ENCODE results near the gene ERMP1.
A peak's percentile ranks its signal among the peaks of the same experiment; 100 is the strongest.
"Not testable (repeated sequence)": the region's sequence is repeated elsewhere in the genome, so short reads cannot be mapped to it uniquely, and the experiment has no call there.

Gene ERMP1

DNA sequence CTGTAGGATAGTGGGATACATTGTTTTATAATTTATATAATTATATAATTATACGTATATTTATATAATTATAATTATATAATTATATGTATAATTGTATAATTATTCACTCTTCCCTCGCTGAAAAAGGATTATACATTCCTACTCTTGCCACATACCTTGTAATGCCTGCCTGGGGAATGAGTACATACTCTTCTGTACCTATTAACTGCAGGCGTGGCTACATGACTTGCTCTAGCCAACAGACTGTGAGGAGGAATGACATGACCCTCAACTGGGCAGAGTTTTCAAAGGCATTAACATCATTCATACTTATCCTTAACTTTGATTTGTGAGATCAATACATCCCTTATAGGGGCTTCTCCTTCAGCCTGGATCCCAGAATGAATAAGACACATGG lies 19.1 kb downstream of the ERMP1 start:
- Histone ChIP-seq H3K79me2 (ENCODE audit: control insufficient read depth, insufficient read depth, low read length) (no peaks in the 10 kb centered on the region), H3K36me3 (ENCODE audit: control insufficient read depth, insufficient read depth, low read length) (no peaks in the 10 kb centered on the region), H2BK5ac (ENCODE audit: low read length) (no peak overlapping the region), H3K9ac (ENCODE audit: low read length) (no peak overlapping the region), H3K4ac (ENCODE audit: low read depth, low read length) (no peak overlapping the region), H3K4me1 (ENCODE audit: control insufficient read depth, low read depth, low read length) (no peaks in the 10 kb centered on the region), H2AK5ac (ENCODE audit: low read length) (no peak overlapping the region), H3K56ac (ENCODE audit: low read length) (no peak overlapping the region), H3K79me1 (ENCODE audit: low read length) (no peaks in the 10 kb centered on the region), H2BK15ac (replicated peaks; ENCODE audit: low read depth) (no peak overlapping the region), H3K27ac (ENCODE audit: low read depth, low read length) (no peak overlapping the region), H4K8ac (ENCODE audit: low read depth, low read length) (no peak overlapping the region), H3K27me3 (ENCODE audit: insufficient read depth, low read length, poor library complexity) (no peaks in the 10 kb centered on the region), H3K18ac (ENCODE audit: low read length) (no peak overlapping the region), H3K4me3 (ENCODE audit: low read length) (no peak overlapping the region), H4K5ac (ENCODE audit: low read length) (no peak overlapping the region), H2BK120ac (ENCODE audit: low read depth, low read length) (no peak overlapping the region), H3K23ac (ENCODE audit: low read length) (no peak overlapping the region), H3K4me2 (ENCODE audit: low read length) (no peak overlapping the region)
- no CpG with 5 or more reads among the region's 3 CpGs for WGBS (ENCODE audit: extremely low coverage, insufficient coverage, low lambda C conversion rate)
- no peak for DNase-seq

DNA sequence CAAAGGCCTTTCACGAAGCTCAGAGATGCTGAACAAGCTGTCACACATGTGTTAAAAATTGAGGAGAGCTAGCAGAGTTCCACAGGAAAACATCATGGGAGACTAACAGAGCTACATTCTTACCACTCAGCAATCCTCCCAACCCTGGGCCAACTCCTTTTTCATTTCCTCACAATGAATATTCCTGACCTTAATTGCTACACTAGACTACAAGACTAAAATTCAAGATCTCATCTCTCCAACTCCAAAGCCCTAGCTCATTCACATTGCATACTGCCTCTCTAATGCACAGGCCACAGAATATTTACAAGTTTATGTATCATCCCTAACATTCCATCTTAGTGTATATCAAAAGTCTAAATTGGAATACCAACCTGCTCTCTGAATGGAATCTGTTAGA lies 21.2 kb downstream of the ERMP1 start:
- Histone ChIP-seq H3K4me2 (ENCODE audit: low read length) (no peak overlapping the region), H2BK5ac (ENCODE audit: low read length) (no peak overlapping the region), H3K27ac (ENCODE audit: low read depth, low read length) (no peak overlapping the region), H4K5ac (ENCODE audit: low read length) (no peak overlapping the region), H3K4me3 (ENCODE audit: low read length) (no peak overlapping the region), H3K4me1 (ENCODE audit: control insufficient read depth, low read depth, low read length) (no peaks in the 10 kb centered on the region), H3K9ac (ENCODE audit: low read length) (no peak overlapping the region), H3K79me2 (ENCODE audit: control insufficient read depth, insufficient read depth, low read length) (no peaks in the 10 kb centered on the region), H3K23ac (ENCODE audit: low read length) (no peak overlapping the region), H3K18ac (ENCODE audit: low read length) (no peak overlapping the region), H4K8ac (ENCODE audit: low read depth, low read length) (no peak overlapping the region), H2AK5ac (ENCODE audit: low read length) (no peak overlapping the region), H3K79me1 (ENCODE audit: low read length) (no peaks in the 10 kb centered on the region), H3K36me3 (ENCODE audit: control insufficient read depth, insufficient read depth, low read length) (no peaks in the 10 kb centered on the region), H3K4ac (ENCODE audit: low read depth, low read length) (no peak overlapping the region), H3K56ac (ENCODE audit: low read length) (no peak overlapping the region), H2BK120ac (ENCODE audit: low read depth, low read length) (no peak overlapping the region), H3K27me3 (ENCODE audit: insufficient read depth, low read length, poor library complexity) (no peaks in the 10 kb centered on the region), H2BK15ac (replicated peaks; ENCODE audit: low read depth) (no peak overlapping the region)
- WGBS (ENCODE audit: extremely low coverage, insufficient coverage, low lambda C conversion rate) = no CpG with 5 or more reads among the region's 1 CpG
- no peak for DNase-seq

DNA sequence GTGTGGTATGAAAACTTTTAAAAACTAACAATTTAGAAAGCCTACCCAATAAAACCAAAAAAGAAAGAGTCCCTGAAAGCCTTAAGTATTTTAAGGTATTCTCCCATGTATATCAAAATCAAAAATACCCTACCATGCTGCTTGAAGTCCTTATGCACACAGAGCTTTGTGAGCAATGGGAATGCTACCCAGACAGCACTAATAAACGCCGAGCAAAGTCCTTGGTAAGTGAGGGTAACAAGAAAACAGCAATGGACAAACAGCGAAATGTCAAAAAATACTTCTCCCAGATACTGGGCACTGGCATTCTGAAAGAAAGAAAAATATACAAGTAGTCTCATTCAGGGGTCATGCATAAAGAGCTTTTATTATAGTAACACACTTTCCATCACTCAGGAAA lies 27.4 kb downstream of the ERMP1 start:
- Histone ChIP-seq H3K79me1 (ENCODE audit: low read length) (no peaks in the 10 kb centered on the region), H3K4me1 (ENCODE audit: control insufficient read depth, low read depth, low read length) (no peaks in the 10 kb centered on the region), H3K4me2 (ENCODE audit: low read length) (no peak overlapping the region), H3K36me3 (ENCODE audit: control insufficient read depth, insufficient read depth, low read length) (no peaks in the 10 kb centered on the region), H2BK5ac (ENCODE audit: low read length) (no peak overlapping the region), H3K4ac (ENCODE audit: low read depth, low read length) (no peak overlapping the region), H2BK15ac (replicated peaks; ENCODE audit: low read depth) (no peak overlapping the region), H4K8ac (ENCODE audit: low read depth, low read length) (no peak overlapping the region), H3K18ac (ENCODE audit: low read length) (no peak overlapping the region), H3K79me2 (ENCODE audit: control insufficient read depth, insufficient read depth, low read length) (no peaks in the 10 kb centered on the region), H3K27ac (ENCODE audit: low read depth, low read length) (no peak overlapping the region), H2AK5ac (ENCODE audit: low read length) (no peak overlapping the region), H3K27me3 (ENCODE audit: insufficient read depth, low read length, poor library complexity) (no peaks in the 10 kb centered on the region), H3K4me3 (ENCODE audit: low read length) (no peak overlapping the region), H3K23ac (ENCODE audit: low read length) (no peak overlapping the region), H3K56ac (ENCODE audit: low read length) (no peak overlapping the region), H2BK120ac (ENCODE audit: low read depth, low read length) (no peak overlapping the region), H3K9ac (ENCODE audit: low read length) (no peak overlapping the region), H4K5ac (ENCODE audit: low read length) (no peak overlapping the region)
- WGBS (ENCODE audit: extremely low coverage, insufficient coverage, low lambda C conversion rate) = no CpG with 5 or more reads among the region's 3 CpGs
- DNase-seq = no peak

DNA sequence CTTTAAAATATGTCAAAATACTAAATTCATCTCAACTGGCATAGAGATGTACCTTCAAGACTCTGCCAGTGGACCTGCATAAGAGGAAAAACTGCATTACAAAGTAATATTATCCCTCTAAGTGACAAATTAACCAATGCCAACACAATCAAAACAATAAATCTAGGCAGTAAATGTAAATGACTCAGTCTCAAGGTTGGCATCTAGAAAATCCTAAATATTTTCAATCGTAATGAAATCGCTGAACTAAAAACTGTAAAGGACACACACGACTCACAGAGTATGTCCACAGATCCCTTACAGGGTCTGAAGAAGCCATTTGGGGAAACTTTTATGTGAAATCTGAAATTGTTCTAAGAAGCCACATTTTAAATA lies 31.2 kb downstream of the ERMP1 start:
- Histone ChIP-seq H3K79me2 (ENCODE audit: control insufficient read depth, insufficient read depth, low read length) (no peaks in the 10 kb centered on the region), H3K56ac (ENCODE audit: low read length) (no peak overlapping the region), H4K5ac (ENCODE audit: low read length) (no peak overlapping the region), H2BK15ac (replicated peaks; ENCODE audit: low read depth) (no peak overlapping the region), H3K36me3 (ENCODE audit: control insufficient read depth, insufficient read depth, low read length) (no peaks in the 10 kb centered on the region), H2AK5ac (ENCODE audit: low read length) (no peak overlapping the region), H3K18ac (ENCODE audit: low read length) (no peak overlapping the region), H2BK5ac (ENCODE audit: low read length) (no peak overlapping the region), H3K27me3 (ENCODE audit: insufficient read depth, low read length, poor library complexity) (no peaks in the 10 kb centered on the region), H3K4me2 (ENCODE audit: low read length) (no peak overlapping the region), H3K79me1 (ENCODE audit: low read length) (no peaks in the 10 kb centered on the region), H3K9ac (ENCODE audit: low read length) (no peak overlapping the region), H3K4me3 (ENCODE audit: low read length) (no peak overlapping the region), H2BK120ac (ENCODE audit: low read depth, low read length) (no peak overlapping the region), H4K8ac (ENCODE audit: low read depth, low read length) (no peak overlapping the region), H3K4me1 (ENCODE audit: control insufficient read depth, low read depth, low read length) (no peaks in the 10 kb centered on the region), H3K4ac (ENCODE audit: low read depth, low read length) (no peak overlapping the region), H3K23ac (ENCODE audit: low read length) (no peak overlapping the region), H3K27ac (ENCODE audit: low read depth, low read length) (no peak overlapping the region)
- WGBS (ENCODE audit: extremely low coverage, insufficient coverage, low lambda C conversion rate) = no CpG with 5 or more reads among the region's 3 CpGs
- DNase-seq = no peak

DNA sequence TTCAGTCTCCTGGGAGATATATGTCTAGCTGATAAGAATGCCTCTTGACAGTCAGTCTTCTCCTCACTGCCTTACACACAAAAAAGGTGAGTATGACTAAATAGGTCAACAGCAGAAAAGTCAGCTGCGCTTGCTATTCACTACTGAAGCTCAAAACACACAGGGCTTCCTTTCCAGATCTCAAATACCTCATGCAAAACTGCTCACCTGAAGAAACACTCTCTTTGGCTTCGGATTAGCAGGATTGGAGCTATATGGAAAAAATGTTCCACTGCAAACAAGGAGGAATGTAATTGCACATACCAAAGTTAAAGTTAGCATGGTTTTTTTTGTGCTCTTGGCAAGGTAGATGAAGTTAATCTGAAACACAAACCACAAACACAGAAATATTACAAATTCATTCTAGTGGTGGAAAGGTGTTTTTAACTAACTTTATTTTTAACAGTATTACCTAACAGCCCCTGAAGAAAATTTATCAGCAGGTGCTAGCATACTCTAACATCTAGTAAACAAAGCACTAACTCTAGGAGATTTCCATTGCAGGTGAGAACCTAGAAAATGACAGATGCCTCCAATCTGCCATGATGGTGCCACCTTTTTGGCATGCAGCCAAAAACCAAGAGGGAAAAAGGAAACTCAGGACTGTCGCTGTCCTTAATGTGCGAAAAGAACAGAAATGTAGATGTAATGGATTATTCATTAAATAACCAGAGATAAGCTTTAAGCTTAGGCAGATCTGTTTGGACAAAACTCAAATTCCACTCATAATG lies 31.8 kb downstream of the ERMP1 start:
- H3K79me1 ChIP-seq (ENCODE audit: low read length) = no peaks in the 10 kb centered on the region
- no peaks in the 10 kb centered on the region for H3K36me3 ChIP-seq (ENCODE audit: control insufficient read depth, insufficient read depth, low read length)
- no peak overlapping the region for H3K27ac ChIP-seq (ENCODE audit: low read depth, low read length)
- H3K18ac ChIP-seq (ENCODE audit: low read length) = no peak overlapping the region
- DNase-seq = peak; percentile 10
- no peak overlapping the region for H4K8ac ChIP-seq (ENCODE audit: low read depth, low read length)
- no peak overlapping the region for H2BK120ac ChIP-seq (ENCODE audit: low read depth, low read length)
- WGBS (ENCODE audit: extremely low coverage, insufficient coverage, low lambda C conversion rate) = no CpG with 5 or more reads among the region's 4 CpGs
- no peak overlapping the region for H2AK5ac ChIP-seq (ENCODE audit: low read length)
- no peaks in the 10 kb centered on the region for H3K79me2 ChIP-seq (ENCODE audit: control insufficient read depth, insufficient read depth, low read length)
- no peaks in the 10 kb centered on the region for H3K4me1 ChIP-seq (ENCODE audit: control insufficient read depth, low read depth, low read length)
- H3K9ac ChIP-seq (ENCODE audit: low read length) = no peak overlapping the region
- no peak overlapping the region for H3K4me2 ChIP-seq (ENCODE audit: low read length)
- no peak overlapping the region for H3K56ac ChIP-seq (ENCODE audit: low read length)
- H4K5ac ChIP-seq (ENCODE audit: low read length) = no peak overlapping the region
- H3K4ac ChIP-seq (ENCODE audit: low read depth, low read length) = no peak overlapping the region
- no peak overlapping the region for H2BK15ac ChIP-seq (replicated peaks; ENCODE audit: low read depth)
- no peaks in the 10 kb centered on the region for H3K27me3 ChIP-seq (ENCODE audit: insufficient read depth, low read length, poor library complexity)
- no peak overlapping the region for H2BK5ac ChIP-seq (ENCODE audit: low read length)
- no peak overlapping the region for H3K4me3 ChIP-seq (ENCODE audit: low read length)
- no peak overlapping the region for H3K23ac ChIP-seq (ENCODE audit: low read length)

DNA sequence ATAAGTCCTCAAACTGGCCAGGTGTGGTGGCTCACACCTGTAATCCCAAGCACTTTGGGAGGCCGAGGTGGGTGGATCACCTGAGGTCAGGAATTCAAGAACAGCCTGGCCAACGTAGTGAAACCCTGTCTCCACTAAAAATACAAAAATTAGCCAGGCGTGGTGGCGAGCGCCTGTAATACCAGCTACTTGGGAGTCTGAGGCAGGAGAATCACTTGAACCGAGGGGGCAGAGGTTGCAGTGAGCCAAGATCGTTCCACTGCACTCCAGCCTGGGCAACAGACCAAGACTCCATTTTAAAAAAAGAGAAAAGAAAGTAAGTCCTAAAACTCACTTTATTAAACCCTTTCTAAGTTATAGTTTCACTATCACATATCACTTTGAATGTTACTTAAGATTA lies 32.5 kb downstream of the ERMP1 start:
- not testable (repeated sequence) for H3K79me2 ChIP-seq (ENCODE audit: control insufficient read depth, insufficient read depth, low read length); H2BK120ac ChIP-seq (ENCODE audit: low read depth, low read length); H3K4me2 ChIP-seq (ENCODE audit: low read length); H3K4me1 ChIP-seq (ENCODE audit: control insufficient read depth, low read depth, low read length); H3K27me3 ChIP-seq (ENCODE audit: insufficient read depth, low read length, poor library complexity); H4K5ac ChIP-seq (ENCODE audit: low read length); H4K8ac ChIP-seq (ENCODE audit: low read depth, low read length); H3K79me1 ChIP-seq (ENCODE audit: low read length); H3K36me3 ChIP-seq (ENCODE audit: control insufficient read depth, insufficient read depth, low read length); H2AK5ac ChIP-seq (ENCODE audit: low read length); H3K4me3 ChIP-seq (ENCODE audit: low read length); DNase-seq; H2BK5ac ChIP-seq (ENCODE audit: low read length); H3K18ac ChIP-seq (ENCODE audit: low read length); H3K27ac ChIP-seq (ENCODE audit: low read depth, low read length); H2BK15ac ChIP-seq (replicated peaks; ENCODE audit: low read depth); H3K9ac ChIP-seq (ENCODE audit: low read length); H3K23ac ChIP-seq (ENCODE audit: low read length); H3K4ac ChIP-seq (ENCODE audit: low read depth, low read length); H3K56ac ChIP-seq (ENCODE audit: low read length)
- no CpG with 5 or more reads among the region's 7 CpGs for WGBS (ENCODE audit: extremely low coverage, insufficient coverage, low lambda C conversion rate)

Data from mesendoderm (in vitro differentiated cells).